Measurements from ENCODE around the gene PROC. TPM values are rescaled to one million over a fixed set of nuclear protein-coding genes. Genes with fewer than 3 reads are reported as not detected.

PROC gene
- total RNA-seq, 1 experiment from 2014 or later = 0.58 TPM

DNA sequence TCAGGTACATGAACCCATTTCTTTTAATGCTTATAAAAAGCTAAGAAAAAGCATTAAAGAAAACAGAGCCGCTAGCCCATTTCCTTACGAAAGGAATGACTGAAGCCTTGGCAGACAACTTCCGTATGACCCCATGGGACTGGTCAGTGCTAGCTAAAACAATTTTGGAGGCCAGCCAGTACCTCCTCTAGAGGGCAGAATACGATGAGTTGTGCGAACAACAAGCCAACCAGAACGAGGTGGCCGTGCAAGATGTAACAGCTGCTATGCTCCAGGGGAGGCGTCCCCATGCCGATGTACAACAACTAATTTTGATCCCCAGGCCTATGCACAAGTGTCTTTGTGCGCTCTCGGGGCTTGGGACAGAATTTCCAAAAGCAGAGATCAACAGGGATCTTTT, 47.2 kb upstream of the PROC start:
- no TSS peak for BruUV-seq (replicated peaks)
- Histone ChIP-seq H3K79me2 (ENCODE audit: low read length) (peaks cover 92% of the 10 kb centered on the region), H3K9ac (ENCODE audit: low read length) (no peak overlapping the region), H3K4me2 (ENCODE audit: low read length) (no peak overlapping the region), H3K9me2 (replicated peaks; ENCODE audit: low read length) (no peaks in the 10 kb centered on the region), H3K27me3 (ENCODE audit: low read length) (no peaks in the 10 kb centered on the region), H3K9me3 (ENCODE audit: low read length) (no peaks in the 10 kb centered on the region), H2AFZ (ENCODE audit: low read length) (no peak overlapping the region), H3K36me3 (ENCODE audit: low read depth, low read length) (peaks cover 3% of the 10 kb centered on the region; the same call in 1 of the 2 replicates), H4K20me1 (ENCODE audit: low read length) (0 out of 2 replicates have a peak, but pooled peaks cover 8% of the 10 kb centered on the region), H3K4me1 (ENCODE audit: insufficient read depth, low read length) (no peaks in the 10 kb centered on the region), H3K27ac (ENCODE audit: low read length) (no peak overlapping the region), H3K4me3 (ENCODE audit: low read length) (no peak overlapping the region), H3F3A (ENCODE audit: low read length, unreplicated experiment) (no peaks in the 10 kb centered on the region)
- ChIA-PET POLR2A (ENCODE audit: unreplicated experiment) (no interaction called here), CTCF (no interaction called here)
- DNase-seq = no peak
- intact Hi-C loops (cut with micrococcal nuclease) = no loop called here
- ATAC-seq = no peak
- no peak; the same call in 1 of the 2 replicates for TF ChIP-seq CTCF (conservative IDR thresholded peaks at IDR 0.05; ENCODE audit: low read depth, low read length)

- H2AFZ ChIP-seq (ENCODE audit: low read length) = no peak overlapping the region
- peaks cover 13% of the 10 kb centered on the region; the same call in 1 of the 2 replicates for H4K20me1 ChIP-seq (ENCODE audit: low read length)
- H3K9me3 ChIP-seq (ENCODE audit: low read length) = no peaks in the 10 kb centered on the region
- CTCF ChIA-PET = no interaction called here
- peaks cover 95% of the 10 kb centered on the region for H3K79me2 ChIP-seq (ENCODE audit: low read length)
- H3F3A ChIP-seq (ENCODE audit: low read length, unreplicated experiment) = no peaks in the 10 kb centered on the region
- H3K4me2 ChIP-seq (ENCODE audit: low read length) = no peak overlapping the region
- intact Hi-C loops (cut with micrococcal nuclease) = no loop called here
- H3K4me3 ChIP-seq (ENCODE audit: low read length) = no peak overlapping the region
- no peaks in the 10 kb centered on the region for H3K9me2 ChIP-seq (replicated peaks; ENCODE audit: low read length)
- peaks cover 3% of the 10 kb centered on the region; the same call in 1 of the 2 replicates for H3K36me3 ChIP-seq (ENCODE audit: low read depth, low read length)
- no TSS peak for BruUV-seq (replicated peaks)
- no peaks in the 10 kb centered on the region for H3K4me1 ChIP-seq (ENCODE audit: insufficient read depth, low read length)
- no peak for TF ChIP-seq EZH2phosphoT487 (IDR thresholded peaks at IDR 0.05; ENCODE audit: borderline replicate concordance, low read length)
- TF ChIP-seq EZH2 (IDR thresholded peaks at IDR 0.05; ENCODE audit: low read length, unreplicated experiment) = no peak
- no peak for TF ChIP-seq CTCF (conservative IDR thresholded peaks at IDR 0.05; ENCODE audit: low read depth, low read length)
- DNase-seq = no peak
- H3K9ac ChIP-seq (ENCODE audit: low read length) = no peak overlapping the region
- H3K27ac ChIP-seq (ENCODE audit: low read length) = no peak overlapping the region
- H3K27me3 ChIP-seq (ENCODE audit: low read length) = no peaks in the 10 kb centered on the region
- POLR2A ChIA-PET (ENCODE audit: unreplicated experiment) = no interaction called here
- no peak for ATAC-seq
Observed at GRCh38 chr2:127373362-127374083, 44.7 kb upstream of the PROC start.

- Histone ChIP-seq H3K36me3 (ENCODE audit: low read depth, low read length) (peaks cover 3% of the 10 kb centered on the region; the same call in 1 of the 2 replicates), H2AFZ (ENCODE audit: low read length) (no peak overlapping the region), H3K27me3 (ENCODE audit: low read length) (no peaks in the 10 kb centered on the region), H4K20me1 (ENCODE audit: low read length) (peaks cover 26% of the 10 kb centered on the region; the same call in 1 of the 2 replicates), H3K27ac (ENCODE audit: low read length) (no peak overlapping the region), H3K9me2 (replicated peaks; ENCODE audit: low read length) (no peaks in the 10 kb centered on the region), H3F3A (ENCODE audit: low read length, unreplicated experiment) (no peaks in the 10 kb centered on the region), H3K4me1 (ENCODE audit: insufficient read depth, low read length) (peaks cover 1% of the 10 kb centered on the region; the same call in 1 of the 2 replicates), H3K9ac (ENCODE audit: low read length) (no peak overlapping the region), H3K9me3 (ENCODE audit: low read length) (no peaks in the 10 kb centered on the region), H3K79me2 (ENCODE audit: low read length) (peaks cover 96% of the 10 kb centered on the region), H3K4me2 (ENCODE audit: low read length) (no peak overlapping the region), H3K4me3 (ENCODE audit: low read length) (no peak overlapping the region)
- POLR2A ChIA-PET (ENCODE audit: unreplicated experiment) = no interaction called here
- intact Hi-C loops (cut with micrococcal nuclease) = no loop called here
- BruUV-seq (replicated peaks) = no TSS peak
- CTCF ChIA-PET = no interaction called here
- TF ChIP-seq CTCF (conservative IDR thresholded peaks at IDR 0.05; ENCODE audit: low read depth, low read length) (no peak), EZH2phosphoT487 (IDR thresholded peaks at IDR 0.05; ENCODE audit: borderline replicate concordance, low read length) (no peak), EZH2 (IDR thresholded peaks at IDR 0.05; ENCODE audit: low read length, unreplicated experiment) (no peak)
- ATAC-seq (no peak), DNase-seq (no peak)
Observed at GRCh38 chr2:127376257-127376656, 42.0 kb upstream of the PROC start.

Measured in PC-3 (cell line).